Measurements from ENCODE around the gene PTPRU. TPM values are rescaled to one million over a fixed set of nuclear protein-coding genes. Genes with fewer than 3 reads are reported as not detected.

The PTPRU gene
- total RNA-seq, 1 experiment from 2014 or later, result 54.5 TPM

GRCh38 chr1:29349871-29350491 is 113.7 kb downstream of the PTPRU start:
- no peak for TF ChIP-seq CTCF (IDR thresholded peaks at IDR 0.05; ENCODE audit: unreplicated experiment)
- CTCF ChIA-PET, result interaction anchor here (0.5 kb wide), 1 partner anchor 15 kb away, joined by 3 read pairs; no protein-coding TSS in a partner anchor
- BruUV-seq (replicated peaks), result no TSS peak
- peaks cover 90% of the 10 kb centered on the region for H3K27me3 Mint-ChIP-seq (ENCODE audit: unreplicated experiment)
- no peak for DNase-seq
- H3K27ac Mint-ChIP-seq (ENCODE audit: unreplicated experiment), result no peak overlapping the region
- intact Hi-C loops (cut with micrococcal nuclease; ENCODE audit: unreplicated experiment), result no loop called here
- no peaks in the 10 kb centered on the region for H3K9me3 Mint-ChIP-seq (ENCODE audit: low read depth, unreplicated experiment)
- no peak overlapping the region for H3K4me3 Mint-ChIP-seq (ENCODE audit: low read depth, unreplicated experiment)
- H3K36me3 Mint-ChIP-seq (ENCODE audit: insufficient read depth, unreplicated experiment), result no peaks in the 10 kb centered on the region
- no peaks in the 10 kb centered on the region for H3K4me1 Mint-ChIP-seq (ENCODE audit: low read depth, unreplicated experiment)

- no peak for TF ChIP-seq CTCF (IDR thresholded peaks at IDR 0.05; ENCODE audit: unreplicated experiment)
- H3K27me3 Mint-ChIP-seq (ENCODE audit: unreplicated experiment), result peaks cover 93% of the 10 kb centered on the region
- no TSS peak for BruUV-seq (replicated peaks)
- DNase-seq, result no peak
- no peaks in the 10 kb centered on the region for H3K4me1 Mint-ChIP-seq (ENCODE audit: low read depth, unreplicated experiment)
- H3K9me3 Mint-ChIP-seq (ENCODE audit: low read depth, unreplicated experiment), result no peaks in the 10 kb centered on the region
- CTCF ChIA-PET, result no interaction called here
- no peaks in the 10 kb centered on the region for H3K36me3 Mint-ChIP-seq (ENCODE audit: insufficient read depth, unreplicated experiment)
- intact Hi-C loops (cut with micrococcal nuclease; ENCODE audit: unreplicated experiment), result no loop called here
- no peak overlapping the region for H3K4me3 Mint-ChIP-seq (ENCODE audit: low read depth, unreplicated experiment)
- H3K27ac Mint-ChIP-seq (ENCODE audit: unreplicated experiment), result no peak overlapping the region
Observed at GRCh38 chr1:29352719-29353420, 116.5 kb downstream of the PTPRU start.

GRCh38 chr1:29354511-29355098 is 118.3 kb downstream of the PTPRU start:
- Mint-ChIP-seq H3K9me3 (ENCODE audit: low read depth, unreplicated experiment) (no peaks in the 10 kb centered on the region), H3K4me1 (ENCODE audit: low read depth, unreplicated experiment) (no peaks in the 10 kb centered on the region), H3K27me3 (ENCODE audit: unreplicated experiment) (peaks cover 89% of the 10 kb centered on the region), H3K4me3 (ENCODE audit: low read depth, unreplicated experiment) (no peak overlapping the region), H3K27ac (ENCODE audit: unreplicated experiment) (no peak overlapping the region), H3K36me3 (ENCODE audit: insufficient read depth, unreplicated experiment) (no peaks in the 10 kb centered on the region)
- no peak for TF ChIP-seq CTCF (IDR thresholded peaks at IDR 0.05; ENCODE audit: unreplicated experiment)
- intact Hi-C loops (cut with micrococcal nuclease; ENCODE audit: unreplicated experiment), result no loop called here
- CTCF ChIA-PET, result interaction anchor here (0.6 kb wide), 1 partner anchor 9 kb away, joined by 3 read pairs; no protein-coding TSS in a partner anchor
- DNase-seq, result no peak
- no TSS peak for BruUV-seq (replicated peaks)

GRCh38 chr1:29355375-29355774 is 119.1 kb downstream of the PTPRU start:
- no peak overlapping the region for H3K27ac Mint-ChIP-seq (ENCODE audit: unreplicated experiment)
- DNase-seq, result no peak
- CTCF ChIA-PET, result no interaction called here
- no peak for TF ChIP-seq CTCF (IDR thresholded peaks at IDR 0.05; ENCODE audit: unreplicated experiment)
- H3K27me3 Mint-ChIP-seq (ENCODE audit: unreplicated experiment), result peaks cover 89% of the 10 kb centered on the region
- H3K36me3 Mint-ChIP-seq (ENCODE audit: insufficient read depth, unreplicated experiment), result no peaks in the 10 kb centered on the region
- no TSS peak for BruUV-seq (replicated peaks)
- intact Hi-C loops (cut with micrococcal nuclease; ENCODE audit: unreplicated experiment), result no loop called here
- H3K4me3 Mint-ChIP-seq (ENCODE audit: low read depth, unreplicated experiment), result no peak overlapping the region
- H3K4me1 Mint-ChIP-seq (ENCODE audit: low read depth, unreplicated experiment), result no peaks in the 10 kb centered on the region
- H3K9me3 Mint-ChIP-seq (ENCODE audit: low read depth, unreplicated experiment), result no peaks in the 10 kb centered on the region
